GM10266 (cell line): ENCODE data around the gene FAAP100.

Experiments used
- DNase-seq: peaks from one replicate; pipeline ENCODE4 v3.0.0; 2012; ENCODE audit errors: extremely low spot score
- CTCF ChIP-seq: IDR thresholded peaks from 2 replicates; pipeline ENCODE4 v1.5.1; 2012; ENCODE audit warnings: mild to moderate bottlenecking, low read depth; ENCODE audit not compliant: control insufficient read depth, insufficient read depth; ENCODE audit errors: missing control alignments

The FAAP100 gene

GRCh38 chr17:81552244-81553017 lies at the start of gene FAAP100:
Gene FAAP100, minus strand, starts transcription at chr17:81552353. Its CDS starts 23 bp downstream, at chr17:81552330.
- TF ChIP-seq CTCF, result no peak
- DNase-seq, result peak; percentile 97

DNA sequence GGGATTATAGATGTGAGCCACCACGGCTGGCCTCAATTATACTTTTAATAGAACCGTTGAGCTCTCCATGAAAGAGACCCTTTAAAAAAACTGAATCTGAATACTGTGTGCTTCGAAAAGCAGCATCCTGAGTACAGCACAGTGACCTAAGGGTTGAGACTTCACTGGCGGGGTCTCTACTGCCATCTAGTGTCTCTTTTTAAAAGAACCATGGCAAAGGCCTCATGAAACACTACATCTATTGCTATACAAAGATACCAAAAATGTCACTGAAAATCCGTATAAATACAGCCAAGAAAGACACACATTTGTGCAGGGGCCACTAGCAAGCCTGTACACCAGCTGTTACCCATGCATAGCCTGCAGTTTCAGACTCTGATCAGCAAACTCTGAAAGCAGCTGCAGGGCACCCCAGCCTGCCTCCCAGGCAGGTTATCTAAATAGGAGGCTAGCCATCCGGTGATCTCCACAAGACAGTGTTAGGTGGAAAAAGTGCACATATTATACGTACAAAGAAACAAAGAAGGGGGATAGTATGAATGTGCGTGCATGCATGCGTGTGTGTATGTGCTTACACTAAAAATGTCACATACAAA lies 49.5 kb upstream of the FAAP100 start:
- DNase-seq, result peak; percentile 75
- peak; percentile 64 for TF ChIP-seq CTCF

DNA sequence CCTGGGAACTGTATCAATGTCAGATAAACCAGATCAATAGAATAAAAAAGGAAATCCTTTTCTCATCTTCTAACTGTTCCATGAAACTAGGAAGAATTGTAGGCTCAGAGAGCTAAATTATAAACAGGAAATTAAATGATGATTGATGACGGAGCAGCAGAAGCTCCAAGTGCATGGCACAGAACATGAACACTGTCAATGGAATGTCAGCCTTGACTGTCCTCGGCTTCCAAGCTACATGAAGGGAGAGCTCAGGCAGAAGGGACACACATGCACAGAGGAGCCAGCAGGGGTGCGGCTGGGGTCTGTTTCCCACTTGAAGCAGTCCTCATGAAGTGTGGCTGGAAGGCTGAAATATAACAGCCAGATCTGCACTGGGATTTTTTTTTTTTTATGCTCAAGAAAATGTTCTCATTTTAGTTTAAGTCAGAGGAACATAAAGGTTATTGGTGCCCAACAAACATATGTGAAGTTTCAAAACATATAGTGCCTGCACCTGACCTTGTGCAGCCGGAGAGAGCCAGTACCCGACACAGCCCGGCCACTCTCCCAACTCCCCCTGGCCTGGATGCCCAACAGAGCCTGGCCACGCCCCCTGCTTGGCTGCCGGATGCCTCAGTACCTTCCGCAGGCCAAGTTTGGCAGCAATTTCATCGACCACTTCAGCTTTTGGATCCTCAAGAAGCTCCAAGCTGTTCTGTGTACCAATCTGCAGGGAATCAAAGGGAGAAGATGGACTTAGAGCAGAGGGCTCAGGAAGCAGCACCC lies 47.8 kb upstream of the FAAP100 start:
- no peak for DNase-seq
- TF ChIP-seq CTCF, result no peak

DNA sequence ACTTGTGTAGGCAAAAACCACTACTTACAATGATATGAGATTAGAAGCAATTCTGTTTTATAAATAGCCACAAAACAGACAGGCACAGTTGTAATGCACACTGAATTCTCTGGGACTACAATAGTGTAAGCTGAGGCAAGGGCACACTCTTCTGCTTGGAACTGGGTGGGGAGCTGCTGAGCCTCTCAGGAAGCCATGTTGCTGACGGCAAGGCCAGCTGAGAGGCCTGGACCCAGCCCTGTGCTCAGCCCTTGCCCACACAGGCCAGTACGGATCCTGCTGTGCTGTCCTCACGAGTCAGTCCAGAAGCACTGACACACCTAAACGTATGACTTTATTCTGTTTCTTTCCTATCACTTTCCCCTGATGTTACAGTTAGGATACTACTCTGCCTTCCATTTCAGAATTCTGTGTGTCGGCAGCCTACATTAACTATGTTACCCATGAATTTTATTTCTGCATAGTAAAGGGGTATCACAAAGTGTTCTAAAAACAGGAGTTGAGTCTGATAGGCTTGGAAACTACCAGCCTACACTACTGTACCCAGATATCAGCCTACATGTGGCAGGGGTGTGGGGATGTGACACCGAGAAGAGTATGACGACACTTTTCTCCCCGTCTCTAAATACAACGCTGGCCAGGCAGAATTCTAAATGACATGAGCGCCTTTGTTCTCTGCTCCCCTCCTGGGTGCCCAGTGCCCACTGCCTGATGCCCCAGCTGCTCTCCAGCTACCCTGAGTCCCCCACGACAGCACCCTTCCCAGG lies 41.1 kb upstream of the FAAP100 start:
- no peak for DNase-seq
- TF ChIP-seq CTCF, result no peak

DNA sequence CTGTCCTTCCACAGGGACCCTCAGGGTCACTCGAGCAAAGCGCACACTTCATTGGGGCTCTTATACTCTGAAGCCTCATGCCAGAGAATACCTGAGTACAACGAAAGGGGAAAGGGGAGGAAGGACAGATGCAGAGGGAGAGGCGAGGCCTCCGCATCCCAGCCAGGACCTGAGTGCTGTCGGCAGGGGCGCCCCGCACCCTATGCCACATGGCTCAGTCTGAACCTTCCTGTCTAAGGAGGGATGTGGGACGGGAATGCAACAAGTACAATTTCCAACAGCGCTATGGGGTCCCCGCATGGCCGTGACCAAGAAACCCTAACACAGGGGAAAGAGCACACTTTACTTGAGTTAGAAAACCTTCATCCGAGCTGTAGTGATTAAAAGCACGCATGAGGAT lies 39.8 kb upstream of the FAAP100 start:
- no peak for TF ChIP-seq CTCF
- DNase-seq, result no peak

- TF ChIP-seq CTCF, result no peak
- DNase-seq, result no peak
Observed at GRCh38 chr17:81590121-81590520, 38.0 kb upstream of the FAAP100 start.
